ENCODE measurements around the gene PEF1.

DNA sequence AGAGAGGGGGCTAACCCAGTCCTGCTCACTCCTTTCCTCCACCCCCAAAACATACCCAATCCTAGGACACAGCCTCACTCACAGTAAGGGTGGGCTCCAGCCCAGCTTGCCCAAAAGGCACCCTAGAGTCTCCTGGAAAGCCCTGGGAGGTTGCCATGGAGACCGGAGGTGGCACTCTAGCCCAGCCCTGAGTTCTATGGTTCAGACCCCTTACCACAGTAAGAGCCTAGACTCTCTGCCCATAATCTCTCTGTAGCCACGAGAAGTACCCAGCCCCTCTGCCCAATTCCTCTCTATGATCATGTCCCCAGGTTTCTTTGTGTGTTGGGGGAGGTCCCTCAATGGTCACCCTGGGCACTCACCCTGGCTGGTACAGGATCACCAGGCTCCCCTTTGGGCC is 44.7 kb upstream of the PEF1 start:
- TF ChIP-seq, protein P1, sequence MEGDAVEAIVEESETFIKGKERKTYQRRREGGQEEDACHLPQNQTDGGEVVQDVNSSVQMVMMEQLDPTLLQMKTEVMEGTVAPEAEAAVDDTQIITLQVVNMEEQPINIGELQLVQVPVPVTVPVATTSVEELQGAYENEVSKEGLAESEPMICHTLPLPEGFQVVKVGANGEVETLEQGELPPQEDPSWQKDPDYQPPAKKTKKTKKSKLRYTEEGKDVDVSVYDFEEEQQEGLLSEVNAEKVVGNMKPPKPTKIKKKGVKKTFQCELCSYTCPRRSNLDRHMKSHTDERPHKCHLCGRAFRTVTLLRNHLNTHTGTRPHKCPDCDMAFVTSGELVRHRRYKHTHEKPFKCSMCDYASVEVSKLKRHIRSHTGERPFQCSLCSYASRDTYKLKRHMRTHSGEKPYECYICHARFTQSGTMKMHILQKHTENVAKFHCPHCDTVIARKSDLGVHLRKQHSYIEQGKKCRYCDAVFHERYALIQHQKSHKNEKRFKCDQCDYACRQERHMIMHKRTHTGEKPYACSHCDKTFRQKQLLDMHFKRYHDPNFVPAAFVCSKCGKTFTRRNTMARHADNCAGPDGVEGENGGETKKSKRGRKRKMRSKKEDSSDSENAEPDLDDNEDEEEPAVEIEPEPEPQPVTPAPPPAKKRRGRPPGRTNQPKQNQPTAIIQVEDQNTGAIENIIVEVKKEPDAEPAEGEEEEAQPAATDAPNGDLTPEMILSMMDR (IDR thresholded peaks at IDR 0.05; ENCODE audit: low read length) = no peak
- TF ChIP-seq EZH2 (optimal IDR thresholded peaks at IDR 0.05; ENCODE audit: low read depth, low read length) (no peak), EZH2phosphoT487 (IDR thresholded peaks at IDR 0.05; ENCODE audit: low read length) (no peak)
